Thoracic aorta (tissue), 2 donors: ENCODE results near the gene VPS11. TPM values are rescaled to one million over a fixed set of nuclear protein-coding genes. Genes with fewer than 3 reads are reported as not detected.
"Not testable (repeated sequence)": the region's sequence is repeated elsewhere in the genome, so short reads cannot be mapped to it uniquely, and the experiment has no call there.

Experiments used
- ATAC-seq: fragments of 150-250 bp; one replicate; pipeline ENCODE4 v1.8.0; 2017; ENCODE audit warnings: low read depth; ENCODE audit not compliant: insufficient number of reproducible peaks, low FRiP score
- DNase-seq: peaks from one replicate; pipeline ENCODE4 v3.0.0-alpha.2; 2020; ENCODE audit warnings: low spot score
- H3K27ac ChIP-seq, 2 donors: fragments of 200-600 bp; sonication (generic); 1 replicate in 1 of 2; 2 replicates in 1 of 2; pipeline ENCODE4 v1.5.1; 2016; ENCODE audit warnings: mild to moderate bottlenecking in 2 of 2, moderate library complexity in 2 of 2
- H3K27me3 ChIP-seq: fragments of 200-600 bp; sonication (generic); replicated peaks from 2 replicates; pipeline ENCODE4 v1.6.0; 2016; ENCODE audit warnings: mild to moderate bottlenecking; ENCODE audit not compliant: insufficient read depth
- H3K36me3 ChIP-seq: fragments of 200-600 bp; sonication (generic); one replicate; pipeline ENCODE4 v1.5.1; 2016
- H3K4me1 ChIP-seq, 2 donors: fragments of 200-600 bp; sonication (generic); 1 replicate in 1 of 2; 2 replicates in 1 of 2; pipeline versions ENCODE4 v1.5.1 to v1.6.0; 2016; ENCODE audit warnings: low read depth in 2 of 2, mild to moderate bottlenecking in 1 of 2; ENCODE audit not compliant: control insufficient read depth in 1 of 2
- H3K4me3 ChIP-seq: fragments of 200-600 bp; sonication (generic); 2 replicates; pipeline ENCODE4 v1.5.1; 2016; ENCODE audit warnings: mild to moderate bottlenecking
- H3K9me3 ChIP-seq: fragments of 200-600 bp; sonication (generic); 2 replicates; pipeline ENCODE4 v1.5.1; 2016
- total RNA-seq, 2 donors: library from RNA; depleted of rRNA; stranded (reverse); fragments of >200 nt; gene quantifications; one replicate each; pipeline versions ENCODE4 v1.1.0 to v1.2.3, GENCODE V29; 2016
- TF ChIP-seq, protein P1 (sequence below): fragments of 200-600 bp; sonication (generic); IDR thresholded peaks from one replicate; pipeline ENCODE4 v1.5.1; 2019; ENCODE audit warnings: antibody characterized with exemption

VPS11 gene
- total RNA-seq, 2 donors from 2014 or later: 32.0 to 35.3 TPM

DNA sequence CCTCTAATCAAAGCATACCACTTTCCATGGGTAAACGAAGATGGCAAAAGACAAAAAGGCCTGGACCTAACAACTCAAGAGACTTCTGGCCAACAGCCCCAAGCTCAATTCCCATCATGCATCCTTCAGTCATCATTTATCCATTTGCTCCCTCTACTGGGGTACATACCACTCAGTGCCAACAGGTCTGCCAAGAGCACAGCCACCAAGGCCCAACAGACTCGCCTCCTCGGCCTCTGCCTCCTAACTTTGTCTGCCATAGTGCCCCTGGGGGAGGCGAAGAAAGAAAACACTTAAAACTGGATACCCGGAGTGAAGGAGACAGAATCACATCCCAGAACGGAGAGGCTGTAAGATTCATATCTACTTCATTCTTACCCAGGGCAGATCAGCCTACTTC, 11.7 kb upstream of the VPS11 start:
- DNase-seq: no peak
- Histone ChIP-seq H3K4me1 (peaks cover 16 to 23% of the 10 kb centered on the region in 2 donors), H3K36me3 (peaks cover 25% of the 10 kb centered on the region), H3K9me3 (no peaks in the 10 kb centered on the region), H3K27me3 (no peaks in the 10 kb centered on the region), H3K27ac (peak overlapping the region in 1 of 2 donors; percentile 3), H3K4me3 (peak overlapping the region; percentile 81)
- ATAC-seq: no peak
- TF ChIP-seq, protein P1, sequence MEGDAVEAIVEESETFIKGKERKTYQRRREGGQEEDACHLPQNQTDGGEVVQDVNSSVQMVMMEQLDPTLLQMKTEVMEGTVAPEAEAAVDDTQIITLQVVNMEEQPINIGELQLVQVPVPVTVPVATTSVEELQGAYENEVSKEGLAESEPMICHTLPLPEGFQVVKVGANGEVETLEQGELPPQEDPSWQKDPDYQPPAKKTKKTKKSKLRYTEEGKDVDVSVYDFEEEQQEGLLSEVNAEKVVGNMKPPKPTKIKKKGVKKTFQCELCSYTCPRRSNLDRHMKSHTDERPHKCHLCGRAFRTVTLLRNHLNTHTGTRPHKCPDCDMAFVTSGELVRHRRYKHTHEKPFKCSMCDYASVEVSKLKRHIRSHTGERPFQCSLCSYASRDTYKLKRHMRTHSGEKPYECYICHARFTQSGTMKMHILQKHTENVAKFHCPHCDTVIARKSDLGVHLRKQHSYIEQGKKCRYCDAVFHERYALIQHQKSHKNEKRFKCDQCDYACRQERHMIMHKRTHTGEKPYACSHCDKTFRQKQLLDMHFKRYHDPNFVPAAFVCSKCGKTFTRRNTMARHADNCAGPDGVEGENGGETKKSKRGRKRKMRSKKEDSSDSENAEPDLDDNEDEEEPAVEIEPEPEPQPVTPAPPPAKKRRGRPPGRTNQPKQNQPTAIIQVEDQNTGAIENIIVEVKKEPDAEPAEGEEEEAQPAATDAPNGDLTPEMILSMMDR: no peak

DNA sequence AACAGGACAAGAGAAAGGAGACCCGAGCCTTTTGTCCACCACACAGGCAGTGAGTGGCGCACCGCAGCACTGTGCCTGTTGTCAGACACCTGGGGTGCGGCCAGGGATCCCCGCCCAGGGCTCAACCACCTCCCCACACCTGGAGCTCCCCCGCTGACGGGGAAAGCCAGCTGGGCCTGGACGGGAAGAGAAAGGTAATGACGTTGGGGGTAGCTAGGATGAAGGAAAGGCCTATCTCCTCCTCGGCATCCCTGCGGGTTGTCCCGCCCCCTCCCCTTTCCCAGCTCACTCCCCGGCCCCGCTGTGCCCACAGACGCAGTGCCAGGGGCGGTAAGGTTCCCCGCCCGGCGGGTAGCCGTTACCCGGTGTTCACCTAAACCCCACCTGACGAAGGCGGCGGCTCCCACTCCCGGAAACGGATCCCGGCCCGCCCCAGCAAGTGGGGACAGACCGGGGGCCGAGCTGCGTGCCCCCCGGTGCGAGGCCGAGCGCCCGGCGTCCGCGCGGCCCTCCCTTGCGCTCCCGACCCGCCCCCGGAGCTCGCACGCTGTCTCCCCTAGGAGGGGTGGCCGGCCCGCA, 11.1 kb upstream of the VPS11 start:
- DNase-seq: no peak
- Histone ChIP-seq H3K9me3 (no peaks in the 10 kb centered on the region), H3K4me1 (peaks cover 16 to 23% of the 10 kb centered on the region in 2 donors), H3K27ac (peak overlapping the region; percentile 74 to 79), H3K4me3 (peak overlapping the region; percentile 81), H3K36me3 (peaks cover 19% of the 10 kb centered on the region), H3K27me3 (no peaks in the 10 kb centered on the region)
- peak; percentile 42 for ATAC-seq
- TF ChIP-seq, protein P1: no peak

DNA sequence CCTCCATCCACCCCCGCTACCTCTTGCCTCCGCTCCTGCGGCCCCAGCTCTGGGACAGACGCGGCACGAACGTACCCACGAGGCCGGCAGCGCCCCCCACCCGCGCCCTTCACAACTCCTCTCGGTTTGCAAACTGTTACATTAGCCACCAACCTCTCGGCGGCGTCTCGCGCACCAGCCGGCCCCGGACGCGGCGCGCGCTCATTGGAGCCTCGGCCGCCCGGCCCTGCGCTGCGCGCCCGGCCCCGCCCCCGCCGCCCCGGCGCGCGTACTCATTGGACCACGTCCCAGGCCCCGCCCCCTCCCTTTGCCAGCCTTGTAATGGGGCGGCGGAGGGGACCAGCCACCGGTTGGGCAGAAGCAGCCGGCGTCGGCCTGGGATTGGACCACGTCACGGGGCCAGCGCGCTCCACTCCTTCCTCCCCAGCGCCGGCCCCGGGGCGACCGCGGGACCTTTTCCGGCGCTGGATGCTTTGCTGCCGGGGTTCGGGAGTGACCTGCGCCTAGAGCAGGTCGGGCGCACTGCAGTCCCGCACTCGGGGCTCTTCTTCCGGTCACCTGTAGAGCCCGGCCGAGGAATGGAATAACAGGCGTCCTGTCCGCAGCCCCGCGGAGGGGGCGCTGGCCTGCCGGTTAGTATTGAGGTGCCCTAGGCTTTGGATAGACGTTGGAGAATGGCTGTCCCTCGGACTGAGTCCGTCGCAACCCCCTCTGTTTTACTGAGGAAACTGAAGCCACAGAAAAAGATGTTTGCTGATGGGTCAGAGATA, 10.4 kb upstream of the VPS11 start, which contains the start of gene HYOU1:
HYOU1 (minus strand) TSS at position 206 of the 770 bp plus-strand sequence. CDS start 1,045 bp downstream, outside the sequence.
- peak within 1 kb of the TSS; percentile 81 for H3K4me3 ChIP-seq
- ATAC-seq: peak; percentile 95
- no peaks in the 10 kb centered on the region for H3K27me3 ChIP-seq
- no peaks in the 10 kb centered on the region for H3K9me3 ChIP-seq
- TF ChIP-seq, protein P1: no peak
- H3K27ac ChIP-seq: peak within 1 kb of the TSS; percentile 87 to 96
- H3K4me1 ChIP-seq: peaks cover 16 to 25% of the 10 kb centered on the region in 2 donors
- DNase-seq: peak; percentile 96
- peaks cover 13% of the 10 kb centered on the region for H3K36me3 ChIP-seq

DNA sequence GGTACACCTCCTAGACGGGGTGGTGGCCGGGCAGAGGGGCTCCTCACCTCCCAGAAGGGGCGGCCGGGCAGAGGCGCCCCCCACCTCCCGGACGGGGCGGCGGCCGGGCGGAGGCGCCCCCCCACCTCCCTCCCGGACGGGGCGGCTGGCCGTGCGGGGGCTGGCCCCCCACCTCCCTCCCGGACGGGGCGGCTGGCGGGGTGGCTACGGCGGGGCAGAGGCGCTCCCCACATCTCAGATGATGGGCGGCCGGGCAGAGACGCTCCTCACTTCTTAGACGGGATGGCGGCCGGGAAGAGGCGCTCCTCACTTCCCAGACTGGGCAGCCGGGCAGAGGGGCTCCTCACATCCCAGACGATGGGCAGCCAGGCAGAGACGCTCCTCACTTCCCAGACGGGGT, 8.5 kb upstream of the VPS11 start:
- peaks cover 16 to 37% of the 10 kb centered on the region in 2 donors for H3K4me1 ChIP-seq
- DNase-seq, H3K4me3 ChIP-seq, H3K36me3 ChIP-seq, ATAC-seq, H3K27ac ChIP-seq, H3K27me3 ChIP-seq, H3K9me3 ChIP-seq: not testable (repeated sequence)

DNA sequence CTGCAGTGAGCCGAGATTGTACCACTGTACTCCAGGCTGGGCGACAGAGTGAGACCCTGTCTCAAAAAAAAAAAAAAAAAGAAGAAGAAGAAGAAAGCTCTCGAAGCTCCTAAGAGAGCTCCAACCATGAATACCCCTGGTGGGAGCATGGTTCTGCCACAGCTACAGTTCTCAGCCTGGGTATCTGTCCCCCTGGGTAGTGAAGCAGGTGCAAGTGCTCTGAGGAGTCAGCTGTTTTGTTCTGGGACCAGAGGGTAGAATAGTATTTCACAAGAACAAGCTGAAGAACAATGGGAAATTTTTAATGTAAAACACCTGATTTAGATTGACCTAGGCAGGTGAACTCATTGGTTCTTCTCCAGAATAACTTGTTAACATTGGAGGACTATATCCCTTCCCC, 6.4 kb upstream of the VPS11 start:
- Histone ChIP-seq H3K27ac (no peak overlapping the region), H3K4me3 (no peak overlapping the region), H3K27me3 (no peaks in the 10 kb centered on the region), H3K4me1 (peaks cover 9 to 29% of the 10 kb centered on the region in 2 donors), H3K9me3 (no peaks in the 10 kb centered on the region), H3K36me3 (no peaks in the 10 kb centered on the region)
- TF ChIP-seq, protein P1: no peak
- ATAC-seq (no peak), DNase-seq (no peak)
